Effector memory CD4-positive, alpha-beta T cell (primary cell): ENCODE data around the gene MMADHC.

Experiments used
- DNase-seq, 3 donors: peaks; one replicate each; pipeline ENCODE4 v3.0.0-alpha.2; 2020
- H3K27ac ChIP-seq: 2 replicates; pipeline ENCODE4 v1.7.0; 2013; ENCODE audit warnings: mild to moderate bottlenecking, low read length, moderate library complexity; ENCODE audit not compliant: insufficient read depth, poor library complexity, severe bottlenecking
- H3K27me3 ChIP-seq: replicated peaks from 2 replicates; pipeline ENCODE4 v1.7.0; 2013; ENCODE audit warnings: mild to moderate bottlenecking, low read length; ENCODE audit not compliant: insufficient read depth, control insufficient read depth, poor library complexity, severe bottlenecking
- H3K36me3 ChIP-seq: 2 replicates; pipeline ENCODE4 v1.7.0; 2013; ENCODE audit warnings: mild to moderate bottlenecking, low read length, moderate library complexity; ENCODE audit not compliant: control insufficient read depth, insufficient read depth
- H3K4me1 ChIP-seq: 2 replicates; pipeline ENCODE4 v1.7.0; 2013; ENCODE audit warnings: low read length, mild to moderate bottlenecking; ENCODE audit not compliant: control insufficient read depth, insufficient read depth, poor library complexity, severe bottlenecking
- H3K4me3 ChIP-seq: 2 replicates; pipeline ENCODE4 v1.7.0; 2013; ENCODE audit warnings: low read length, low read depth, mild to moderate bottlenecking; ENCODE audit not compliant: insufficient read depth, poor library complexity, severe bottlenecking
- H3K9me3 ChIP-seq: 2 replicates; pipeline ENCODE4 v1.7.0; 2013; ENCODE audit warnings: mild to moderate bottlenecking, low read length, moderate library complexity; ENCODE audit not compliant: control insufficient read depth

Gene MMADHC

DNA sequence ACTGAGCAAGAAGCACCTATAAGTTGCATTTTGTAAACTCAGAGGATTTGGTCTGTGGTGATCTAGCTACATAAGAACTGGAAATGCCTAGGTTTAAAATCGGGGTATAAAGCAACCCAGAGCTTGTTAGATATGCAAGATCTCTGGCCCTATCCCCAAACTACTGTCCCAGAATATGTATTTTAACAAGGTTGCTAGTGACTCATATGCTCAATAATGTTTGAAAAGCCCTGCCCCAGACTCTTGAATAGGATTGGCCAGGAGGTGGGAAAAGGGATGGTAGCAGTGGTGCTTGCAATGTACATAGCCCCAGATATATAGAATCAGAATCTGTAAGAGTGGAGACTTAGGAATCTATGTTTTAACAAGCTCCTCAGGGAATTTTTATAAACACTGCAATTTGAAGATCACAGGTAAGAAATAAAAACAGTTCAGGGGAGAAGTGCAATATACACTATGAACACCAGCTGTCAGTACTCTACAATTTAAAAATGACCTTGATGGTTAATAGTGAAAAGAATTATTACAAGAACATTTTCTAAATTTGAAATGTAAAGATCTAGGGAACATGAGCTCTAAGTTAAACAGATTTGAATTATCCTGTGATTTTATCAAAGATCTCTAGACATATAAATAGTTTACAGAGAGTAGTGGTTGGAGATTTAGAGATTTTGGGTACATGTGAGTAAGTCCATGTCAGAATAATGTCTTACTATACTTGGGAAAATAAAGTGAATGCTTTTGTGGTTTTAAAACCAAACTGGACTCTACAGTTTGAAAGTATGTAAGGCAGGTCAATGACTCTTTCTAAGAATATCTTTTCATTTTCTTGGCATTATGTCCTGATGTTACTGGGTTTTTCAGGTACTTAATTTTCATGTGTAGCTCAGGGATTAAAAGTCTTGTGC, 7.7 kb upstream of the MMADHC start:
- Histone ChIP-seq H3K27ac (no peak overlapping the region), H3K36me3 (no peaks in the 10 kb centered on the region), H3K27me3 (no peaks in the 10 kb centered on the region), H3K4me1 (peaks cover 3% of the 10 kb centered on the region), H3K4me3 (no peak overlapping the region), H3K9me3 (no peaks in the 10 kb centered on the region)
- no peak for DNase-seq

DNA sequence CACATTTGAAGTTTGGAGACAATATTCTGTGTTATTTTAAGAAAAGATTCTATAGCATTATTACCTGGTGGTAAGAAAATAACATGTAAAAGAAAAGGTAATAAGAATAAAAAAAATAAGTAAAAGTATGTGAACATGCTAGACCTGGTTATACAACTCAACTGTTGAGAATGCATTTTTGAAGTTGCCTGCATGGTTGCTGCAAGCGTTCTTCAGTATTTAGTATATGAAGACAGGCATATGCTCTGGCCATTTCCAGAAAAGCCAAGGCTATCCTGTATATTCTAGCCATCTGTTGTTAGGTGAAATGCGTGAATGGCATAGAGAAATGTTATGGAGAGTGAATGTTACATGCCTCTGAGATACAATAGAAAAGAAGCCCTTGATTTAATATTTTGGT, 6.8 kb upstream of the MMADHC start:
- H3K27me3 ChIP-seq, result no peaks in the 10 kb centered on the region
- H3K36me3 ChIP-seq, result no peaks in the 10 kb centered on the region
- H3K9me3 ChIP-seq, result no peaks in the 10 kb centered on the region
- H3K4me1 ChIP-seq, result peaks cover 3% of the 10 kb centered on the region
- no peak overlapping the region for H3K27ac ChIP-seq
- no peak for DNase-seq
- no peak overlapping the region for H3K4me3 ChIP-seq

GRCh38 chr2:149587950-149588487, 444 bp upstream of the MMADHC start:
- Histone ChIP-seq H3K27me3 (no peaks in the 10 kb centered on the region), H3K4me3 (peak overlapping the region; percentile 97), H3K4me1 (peaks cover 7% of the 10 kb centered on the region), H3K9me3 (no peaks in the 10 kb centered on the region), H3K27ac (no peak overlapping the region), H3K36me3 (no peaks in the 10 kb centered on the region)
- no peak for DNase-seq

GRCh38 chr2:149586898-149587219, 716 bp downstream of the MMADHC start:
- Histone ChIP-seq H3K4me3 (peak overlapping the region; percentile 97), H3K27me3 (no peaks in the 10 kb centered on the region), H3K4me1 (peaks cover 7% of the 10 kb centered on the region), H3K36me3 (peaks cover 3% of the 10 kb centered on the region), H3K9me3 (no peaks in the 10 kb centered on the region), H3K27ac (peak overlapping the region; percentile 95)
- DNase-seq, result no peak

- no peaks in the 10 kb centered on the region for H3K9me3 ChIP-seq
- H3K4me1 ChIP-seq, result peaks cover 7% of the 10 kb centered on the region
- no peaks in the 10 kb centered on the region for H3K27me3 ChIP-seq
- H3K27ac ChIP-seq, result no peak overlapping the region
- peaks cover 11% of the 10 kb centered on the region for H3K36me3 ChIP-seq
- H3K4me3 ChIP-seq, result peak overlapping the region; percentile 97
- DNase-seq, result no peak
Measured at GRCh38 chr2:149586063-149586462, 1.5 kb downstream of the MMADHC start.

- no peaks in the 10 kb centered on the region for H3K27me3 ChIP-seq
- no peak for DNase-seq
- peak overlapping the region; percentile 10 for H3K4me3 ChIP-seq
- peaks cover 7% of the 10 kb centered on the region for H3K4me1 ChIP-seq
- no peaks in the 10 kb centered on the region for H3K9me3 ChIP-seq
- H3K36me3 ChIP-seq, result peaks cover 11% of the 10 kb centered on the region
- no peak overlapping the region for H3K27ac ChIP-seq
Measured at GRCh38 chr2:149585166-149585885, 2.2 kb downstream of the MMADHC start.

DNA sequence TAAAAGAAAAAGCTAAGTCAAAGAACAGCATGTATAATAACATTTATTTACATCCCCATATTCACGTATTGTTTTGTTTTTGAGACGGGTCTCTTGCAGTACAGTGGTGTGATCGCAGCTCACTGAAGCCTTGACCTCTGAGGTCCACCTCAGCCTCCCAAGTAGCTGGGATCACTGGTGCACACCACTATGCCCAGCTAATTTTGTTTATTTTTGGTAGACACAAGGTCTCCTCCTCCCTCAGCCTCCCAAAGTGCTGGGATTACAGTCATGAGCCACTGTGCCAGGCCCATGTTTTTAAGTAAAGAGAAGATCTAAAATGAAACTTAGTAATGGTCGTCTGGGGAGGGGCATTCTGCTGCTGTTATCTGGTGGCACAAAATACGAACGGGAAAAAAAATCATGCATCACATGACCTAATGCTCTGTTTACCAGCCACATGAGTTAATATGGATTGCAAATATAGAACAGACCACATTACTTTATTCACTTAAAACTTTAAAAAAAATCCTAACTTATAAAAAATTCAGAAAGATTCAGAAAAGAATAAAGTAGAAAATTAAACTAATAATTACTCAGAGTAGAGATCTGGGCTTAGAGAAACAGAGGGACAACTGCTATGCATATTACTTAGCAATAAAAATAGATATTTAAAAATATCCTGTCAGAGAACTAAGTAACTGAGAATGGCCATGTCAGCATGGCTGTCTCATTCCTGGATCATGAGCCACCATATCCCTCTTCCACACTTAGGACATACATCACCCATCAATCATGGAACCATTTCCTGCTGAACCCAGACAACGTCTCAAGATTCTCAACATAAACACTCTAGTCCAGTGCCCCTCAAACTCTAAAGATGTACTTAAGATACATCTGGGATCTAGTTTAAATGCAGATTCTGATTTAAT, 7.3 kb downstream of the MMADHC start:
- no peak overlapping the region for H3K27ac ChIP-seq
- H3K27me3 ChIP-seq, result no peaks in the 10 kb centered on the region
- H3K4me1 ChIP-seq, result no peaks in the 10 kb centered on the region
- peaks cover 46% of the 10 kb centered on the region for H3K36me3 ChIP-seq
- H3K4me3 ChIP-seq, result no peak overlapping the region
- no peak for DNase-seq
- H3K9me3 ChIP-seq, result no peaks in the 10 kb centered on the region

- peaks cover 61% of the 10 kb centered on the region for H3K36me3 ChIP-seq
- no peaks in the 10 kb centered on the region for H3K4me1 ChIP-seq
Measured at GRCh38 chr2:149577269-149577668, 10.3 kb downstream of the MMADHC start.

GRCh38 chr2:149575752-149576151, 11.8 kb downstream of the MMADHC start:
- Histone ChIP-seq H3K27ac (no peak overlapping the region), H3K27me3 (no peaks in the 10 kb centered on the region), H3K4me3 (no peak overlapping the region), H3K9me3 (no peaks in the 10 kb centered on the region), H3K4me1 (no peaks in the 10 kb centered on the region), H3K36me3 (peaks cover 59% of the 10 kb centered on the region)
- DNase-seq, result no peak

More at GRCh38 chr2:149577269-149577668, 10.3 kb downstream of the MMADHC start:
- Histone ChIP-seq H3K27me3 (no peaks in the 10 kb centered on the region), H3K9me3 (no peaks in the 10 kb centered on the region), H3K4me3 (no peak overlapping the region), H3K27ac (no peak overlapping the region)
- DNase-seq, result no peak
